GM12878 (cell line): ENCODE measurements around the gene KLHL25. TPM values are rescaled to one million over a fixed set of nuclear protein-coding genes. Genes with fewer than 3 reads are reported as not detected.

Experiments used
- ATAC-seq: fragments of 200-7000 bp; cut with Tn5 transposase; 3 replicates; pipeline ENCODE4 v1.9.1; 2020; ENCODE audit warnings: mild to moderate bottlenecking, moderate library complexity
- BruUV-seq: library from RNA; stranded (reverse); fragments of 400-500 nt; replicated peaks from 2 replicates; lab custom pipeline; 2021; lab: Mats Ljungman, UMichigan
- CTCF ChIA-PET: fragments of 300-600 bp; sonication (Branson Sonifier 250); formaldehyde crosslinking; extraction: SDS; loops from one replicate; lab custom pipeline; 2021; ENCODE audit warnings: inconsistent platforms; lab: Yijun Ruan, JAX
- POLR2A ChIA-PET: fragments of 350-600 bp; formaldehyde crosslinking; extraction: SDS; loops from one replicate; lab custom pipeline; 2021; ENCODE audit warnings: inconsistent platforms; lab: Charles Lee
- RAD21 ChIA-PET: fragments of 300-600 bp; sonication (Branson Sonifier 250); formaldehyde crosslinking; loops from one replicate; lab custom pipeline; 2023; ENCODE audit warnings: antibody characterized with exemption; ENCODE audit not compliant: unreplicated experiment; lab: Charles Lee
- SMC1A ChIA-PET: fragments of 300-600 bp; sonication (Branson Sonifier 250); formaldehyde crosslinking; loops from one replicate; lab custom pipeline; 2023; ENCODE audit not compliant: unreplicated experiment, uncharacterized antibody; lab: Charles Lee
- DNase-seq: peaks from one replicate; pipeline ENCODE4 v3.0.0-alpha.2; 2011; ENCODE audit warnings: low read depth, low spot score
- FAIRE-seq: peaks from 3 replicates; lab custom pipeline; 2011; peaks lifted over from hg19 to GRCh38; lab: Jason Lieb, UNC
- H2AFZ ChIP-seq: 2 replicates; pipeline ENCODE4 v1.6.0; 2011; ENCODE audit warnings: low read depth, low read length, control low read depth; ENCODE audit not compliant: control insufficient read depth
- H3K27ac ChIP-seq: 2 replicates; pipeline ENCODE4 v1.5.1; 2011; ENCODE audit warnings: control low read depth; ENCODE audit not compliant: control insufficient read depth, insufficient read depth
- H3K27me3 ChIP-seq, 2 experiments: replicated peaks in 1 of 2; 2 replicates each; pipeline versions ENCODE4 v1.6.0 to v1.6.1; 2011; ENCODE audit warnings: low read length in 1 of 2; ENCODE audit not compliant: control insufficient read depth in 2 of 2, insufficient read depth in 2 of 2
- H3K36me3 ChIP-seq, 2 experiments: 2 replicates each; pipeline ENCODE4 v1.5.1; 2011; ENCODE audit warnings: low read length in 1 of 2; ENCODE audit not compliant: control insufficient read depth in 2 of 2, insufficient read depth in 2 of 2
- H3K4me1 ChIP-seq: 2 replicates; pipeline ENCODE4 v1.6.1; 2011; ENCODE audit warnings: mild to moderate bottlenecking, low read length, moderate library complexity, mixed read lengths; ENCODE audit not compliant: control insufficient read depth, insufficient read depth
- H3K4me2 ChIP-seq: 2 replicates; pipeline ENCODE4 v1.6.0; 2011; ENCODE audit warnings: control low read depth; ENCODE audit not compliant: control insufficient read depth, insufficient read depth
- H3K4me3 ChIP-seq: fragments of 200-600 bp; sonication (generic); 2 replicates; pipeline ENCODE4 v1.5.1; 2016
- H3K79me2 ChIP-seq: 2 replicates; pipeline ENCODE4 v1.6.0; 2011; ENCODE audit warnings: low read length; ENCODE audit not compliant: control insufficient read depth, insufficient read depth
- H3K9ac ChIP-seq: 2 replicates; pipeline ENCODE4 v1.8.0; 2011; ENCODE audit warnings: low read length, control low read depth, mixed read lengths; ENCODE audit not compliant: control insufficient read depth, insufficient read depth
- H3K9me3 ChIP-seq: replicated peaks from 3 replicates; pipeline ENCODE4 v1.5.1; 2011; ENCODE audit warnings: mild to moderate bottlenecking, low read length; ENCODE audit not compliant: control insufficient read depth, insufficient read depth
- H4K20me1 ChIP-seq: 2 replicates; pipeline ENCODE4 v1.6.0; 2011; ENCODE audit not compliant: control insufficient read depth, insufficient read depth
- BCL3 ChIP-seq: IDR thresholded peaks from 2 replicates; pipeline ENCODE4 v1.6.1; 2011; ENCODE audit warnings: borderline replicate concordance, low read depth, mild to moderate bottlenecking, moderate library complexity, low read length; ENCODE audit not compliant: insufficient read depth, poor library complexity, severe bottlenecking
- CHD1 ChIP-seq: IDR thresholded peaks from 2 replicates; pipeline ENCODE4 v1.6.1; 2012; ENCODE audit warnings: low read depth, low read length, improper control_type of control experiment
- EED ChIP-seq: sonication (generic); IDR thresholded peaks from 2 replicates; pipeline ENCODE4 v1.6.1; 2016; ENCODE audit warnings: antibody characterized with exemption, low read depth
- EGR1 ChIP-seq, 2 experiments: IDR thresholded peaks; 1 replicate in 1 of 2; 2 replicates in 1 of 2; pipeline ENCODE4 v1.6.1; 2011 to 2012; ENCODE audit warnings: low read depth in 2 of 2, low read length in 2 of 2, borderline replicate concordance in 1 of 2, mild to moderate bottlenecking in 1 of 2, moderate library complexity in 1 of 2
- IKZF2 ChIP-seq, 2 experiments: fragments of 450-650 bp; IDR thresholded peaks; 2 replicates each; pipeline ENCODE4 v1.6.1; 2017; ENCODE audit warnings: mild to moderate bottlenecking in 2 of 2, moderate library complexity in 2 of 2
- KDM1A ChIP-seq: fragments of 200-600 bp; sonication (generic); IDR thresholded peaks from 2 replicates; pipeline ENCODE4 v1.6.1; 2016; ENCODE audit warnings: borderline replicate concordance
- MEF2B ChIP-seq: fragments of 450-650 bp; IDR thresholded peaks from 2 replicates; pipeline ENCODE4 v1.6.1; 2018; ENCODE audit warnings: mild to moderate bottlenecking, moderate library complexity; ENCODE audit not compliant: partially characterized antibody, poor library complexity, severe bottlenecking
- NFIC ChIP-seq: IDR thresholded peaks from 2 replicates; pipeline ENCODE4 v1.6.1; 2012; ENCODE audit warnings: low read depth, mild to moderate bottlenecking, inconsistent platforms, low read length, moderate library complexity
- PAX8 ChIP-seq: fragments of 450-650 bp; IDR thresholded peaks from 2 replicates; pipeline ENCODE4 v1.6.1; 2017; ENCODE audit warnings: mild to moderate bottlenecking, moderate library complexity
- POU2F2 ChIP-seq: IDR thresholded peaks from 3 replicates; pipeline ENCODE4 v1.6.1; 2011; ENCODE audit warnings: low read depth, mild to moderate bottlenecking, low read length, borderline replicate concordance
- RELA ChIP-seq: fragments of 450-650 bp; IDR thresholded peaks from 2 replicates; pipeline ENCODE4 v1.8.0; 2014; ENCODE audit warnings: borderline replicate concordance; ENCODE audit not compliant: partially characterized antibody
- RFX5 ChIP-seq: IDR thresholded peaks from 2 replicates; pipeline ENCODE4 v1.6.1; 2011; ENCODE audit warnings: low read depth, low read length, improper control_type of control experiment
- RUNX3 ChIP-seq: IDR thresholded peaks from 2 replicates; pipeline ENCODE4 v1.6.1; 2012; ENCODE audit warnings: low read length, inconsistent platforms
- SMAD5 ChIP-seq: IDR thresholded peaks from 2 replicates; pipeline ENCODE4 v1.6.1; 2016; ENCODE audit warnings: antibody characterized with exemption, low read depth
- SPI1 ChIP-seq: IDR thresholded peaks from 2 replicates; pipeline ENCODE4 v1.6.1; 2011; ENCODE audit warnings: low read depth, mild to moderate bottlenecking, low read length, moderate library complexity, borderline replicate concordance; ENCODE audit not compliant: insufficient read depth
- SREBF1 ChIP-seq: IDR thresholded peaks from 2 replicates; pipeline ENCODE4 v1.6.1; 2012; ENCODE audit warnings: mild to moderate bottlenecking, low read length
- STAT3 ChIP-seq: IDR thresholded peaks from 2 replicates; pipeline ENCODE4 v1.6.1; 2011; ENCODE audit warnings: low read depth, low read length, improper control_type of control experiment
- TARDBP ChIP-seq: IDR thresholded peaks from 2 replicates; pipeline ENCODE4 v1.6.1; 2016; ENCODE audit warnings: borderline replicate concordance
- TCF3 ChIP-seq: IDR thresholded peaks from 2 replicates; pipeline ENCODE4 v1.6.1; 2012; ENCODE audit warnings: low read depth, mild to moderate bottlenecking, low read length, borderline replicate concordance; ENCODE audit not compliant: insufficient read depth
- TCF7 ChIP-seq: IDR thresholded peaks from 2 replicates; pipeline ENCODE4 v1.6.1; 2014; ENCODE audit warnings: antibody characterized with exemption, borderline replicate concordance
- USF2 ChIP-seq: IDR thresholded peaks from 2 replicates; pipeline ENCODE4 v1.6.1; 2011; ENCODE audit warnings: low read depth, low read length, improper control_type of control experiment, borderline replicate concordance
- WGBS: methylation state at CpG from one replicate; pipeline ENCODE4 v1.1.6; 2016; ENCODE audit warnings: low lambda C conversion rate; ENCODE audit not compliant: insufficient replicate concordance, insufficient coverage; ENCODE audit errors: missing lambda C conversion rate; 5-methylcytosine and 5-hydroxymethylcytosine counted together
- in situ Hi-C: fragments of 300-500 bp; cut with MboI; formaldehyde crosslinking; loops from 9 replicates; pipeline ENCODE4 v1.14.3; 2018; ENCODE audit warnings: mixed read lengths
- intact Hi-C: fragments of 100-400 bp; cut with micrococcal nuclease; formaldehyde crosslinking; loops from one replicate; pipeline ENCODE4 v1.14.2; 2022; ENCODE audit not compliant: unreplicated experiment
- polyA plus RNA-seq, 11 experiments: library from polyadenylated mRNA; depleted of rRNA in 4 of 11; unstranded in 6 of 11; stranded (reverse) in 5 of 11; fragments of >200 nt; fragmentation: Nextera tagmentation in 4 of 11; fragmentation: Illumina TruSeq in 1 of 11; extraction: Ambion mirVana in 4 of 11; extraction: Trizol in 1 of 11; gene quantifications; 1 replicate in 1 of 11; 2 replicates in 10 of 11; pipeline versions ENCODE4 v1.2.1 to v1.2.3, GENCODE V29; 2011 to 2016; ENCODE audit warnings: inconsistent platforms in 2 of 11, missing spikeins in 2 of 11, low read depth in 1 of 11
- total RNA-seq, 4 experiments: library from RNA; depleted of rRNA in 3 of 4; stranded (reverse); fragments of >200 nt in 3 of 4; fragmentation: Illumina TruSeq in 1 of 4; extraction: Trizol in 1 of 4; gene quantifications; 2 replicates each; pipeline versions ENCODE4 v1.2.1 to v1.2.3, GENCODE V29; 2013 to 2021
- TF ChIP-seq, protein P1 (sequence below): IDR thresholded peaks from 2 replicates; pipeline ENCODE4 v1.6.1; 2012; ENCODE audit warnings: low read depth, low read length, improper control_type of control experiment

The KLHL25 gene
- total and polyA plus RNA-seq, 10 of the 15 experiments (the other 5 are each of a cell fraction or from before 2014, with no cell fraction given): 0.04 to 3.0 (median 2.1) TPM; not detected in 1

DNA sequence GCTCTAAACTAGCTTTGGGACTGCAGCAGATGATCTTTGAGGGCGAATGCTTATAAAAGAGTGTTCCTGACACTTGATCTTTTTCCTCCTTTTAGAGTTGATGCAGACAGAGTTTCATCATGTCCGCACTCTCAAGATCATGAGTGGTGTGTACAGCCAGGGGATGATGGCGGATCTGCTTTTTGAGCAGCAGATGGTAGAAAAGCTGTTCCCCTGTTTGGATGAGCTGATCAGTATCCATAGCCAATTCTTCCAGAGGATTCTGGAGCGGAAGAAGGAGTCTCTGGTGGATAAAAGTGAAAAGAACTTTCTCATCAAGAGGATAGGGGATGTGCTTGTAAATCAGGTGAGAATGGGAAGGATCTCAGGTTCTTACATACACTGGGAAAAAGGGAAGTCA is 75.7 kb downstream of the KLHL25 start (continued):
- TF ChIP-seq USF2 (no peak), POU2F2 (no peak), EGR1 (IDR thresholded peaks at IDR 0.05; ENCODE audit: borderline replicate concordance in 1 of 2, low read depth in 2 of 2, low read length in 2 of 2) (no peak), SREBF1 (no peak), KDM1A (no peak), PAX8 (no peak), SPI1 (no peak)

- in situ Hi-C loops: no loop called here
- BruUV-seq: no TSS peak
- intact Hi-C loops: no loop called here
- Histone ChIP-seq H2AFZ (no peak overlapping the region), H3K27me3 (no peaks in the 10 kb centered on the region), H3K9me3 (no peaks in the 10 kb centered on the region), H3K4me1 (peaks cover 42% of the 10 kb centered on the region), H3K4me3 (no peak overlapping the region; the same call in 1 of the 2 replicates), H3K36me3 (peaks cover 20 to 47% of the 10 kb centered on the region in 2 experiments), H4K20me1 (no peaks in the 10 kb centered on the region), H3K27ac (peak overlapping the region; percentile 82), H3K79me2 (peaks cover 6% of the 10 kb centered on the region), H3K4me2 (peak overlapping the region; percentile 69), H3K9ac (no peak overlapping the region)
- ChIA-PET SMC1A (interaction anchor here (1.1 to 2.2 kb wide), 8 partner anchors 8 to 232 kb away, joined by 3 to 12 read pairs (median 4); no protein-coding TSS in a partner anchor), POLR2A (interaction anchor here (2.2 kb wide), 1 partner anchor 11 kb away, joined by 6 read pairs; no protein-coding TSS in a partner anchor), CTCF (interaction anchor here (0.7 to 1.9 kb wide), 4 partner anchors 11 to 123 kb away, joined by 3 to 6 read pairs (median 3); no protein-coding TSS in a partner anchor), RAD21 (interaction anchor here (0.8 to 2.1 kb wide), 5 partner anchors 11 to 230 kb away, joined by 3 to 8 read pairs (median 5); no protein-coding TSS in a partner anchor)
- under 1% methylated on average over 12 of the region's 12 CpGs for WGBS
- peak; percentile 68 for ATAC-seq
- DNase-seq: no peak
- peak; percentile 75 for FAIRE-seq
- TF ChIP-seq SMAD5 (no peak), TARDBP (no peak), EED (peak; percentile 36; the same call in 1 of the 2 replicates), CHD1 (no peak), NFIC (0 out of 2 replicates have a peak, but pooled peaks have one; percentile 24), MEF2B (no peak), IKZF2 (IDR thresholded peaks at IDR 0.05) (no peak), RFX5 (no peak), TCF7 (no peak), BCL3 (no peak), TCF3 (peak; percentile 66; the same call in 1 of the 2 replicates), RUNX3 (0 out of 2 replicates have a peak, but pooled peaks have one; percentile 28), RELA (no peak), STAT3 (no peak)
- TF ChIP-seq, protein P1, sequence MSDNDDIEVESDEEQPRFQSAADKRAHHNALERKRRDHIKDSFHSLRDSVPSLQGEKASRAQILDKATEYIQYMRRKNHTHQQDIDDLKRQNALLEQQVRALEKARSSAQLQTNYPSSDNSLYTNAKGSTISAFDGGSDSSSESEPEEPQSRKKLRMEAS: no peak
Measured at GRCh38 chr15:85718271-85718971, 76.3 kb downstream of the KLHL25 start.
